Fibroblast of villous mesenchyme (primary cell): ENCODE results near the gene PHACTR4. TPM values are rescaled to one million over a fixed set of nuclear protein-coding genes. Genes with fewer than 3 reads are reported as not detected.
"Not testable (repeated sequence)": the region's sequence is repeated elsewhere in the genome, so short reads cannot be mapped to it uniquely, and the experiment has no call there.

Experiments used
- DNase-seq: peaks from one replicate; pipeline ENCODE4 v3.0.0-alpha.2; 2010; ENCODE audit warnings: low read depth
- H3K4me3 ChIP-seq: 2 replicates; pipeline ENCODE4 v1.5.1; 2011; ENCODE audit warnings: low read depth, mild to moderate bottlenecking, low read length
- CTCF ChIP-seq: IDR thresholded peaks from 2 replicates; pipeline ENCODE4 v1.5.1; 2012; ENCODE audit warnings: low read depth, mild to moderate bottlenecking, low read length; ENCODE audit not compliant: insufficient read depth
- total RNA-seq: library from RNA; depleted of rRNA; stranded (reverse); fragments of >200 nt; gene quantifications from 2 replicates; pipeline ENCODE4 v1.2.3, GENCODE V29; 2012

PHACTR4 gene
- total RNA-seq, 1 donor = 12.1 TPM

- no peak overlapping the region for H3K4me3 ChIP-seq
- no peak for TF ChIP-seq CTCF
- DNase-seq = no peak
These were observed 89.0 kb downstream of the PHACTR4 start for GRCh38 chr1:28458237-28459228.

- H3K4me3 ChIP-seq = no peak overlapping the region
- no peak for TF ChIP-seq CTCF
- DNase-seq = no peak
These were observed 96.8 kb downstream of the PHACTR4 start for GRCh38 chr1:28466226-28466778.

- no peak for DNase-seq
- no peak for TF ChIP-seq CTCF
- H3K4me3 ChIP-seq = no peak overlapping the region
These were observed 100.6 kb downstream of the PHACTR4 start for GRCh38 chr1:28470146-28470545.

- not testable (repeated sequence) for H3K4me3 ChIP-seq
These were observed 110.0 kb downstream of the PHACTR4 start for GRCh38 chr1:28479497-28479896.

GRCh38 chr1:28480308-28480707 lies 110.8 kb downstream of the PHACTR4 start:
- no peak for DNase-seq
- no peak for TF ChIP-seq CTCF
- H3K4me3 ChIP-seq = no peak overlapping the region

More at GRCh38 chr1:28479497-28479896, 110.0 kb downstream of the PHACTR4 start:
- not testable (repeated sequence) for DNase-seq

GRCh38 chr1:28482138-28482537 lies 112.6 kb downstream of the PHACTR4 start:
- no peak for TF ChIP-seq CTCF
- DNase-seq = no peak
- no peak overlapping the region for H3K4me3 ChIP-seq

GRCh38 chr1:28482702-28483101 lies 113.2 kb downstream of the PHACTR4 start:
- no peak for DNase-seq
- no peak for TF ChIP-seq CTCF
- no peak overlapping the region for H3K4me3 ChIP-seq
